Measurements from ENCODE around the gene FGFR3. TPM values are rescaled to one million over a fixed set of nuclear protein-coding genes. Genes with fewer than 3 reads are reported as not detected.
"Not testable (repeated sequence)": the region's sequence is repeated elsewhere in the genome, so short reads cannot be mapped to it uniquely, and the experiment has no call there.

FGFR3 gene
- total and polyA plus RNA-seq, 10 of the 15 experiments (the other 5 are each of a cell fraction or from before 2014, with no cell fraction given), result 0.05 to 0.33 (median 0.18) TPM; not detected in 6

GRCh38 chr4:1834047-1834775 is 41.1 kb downstream of the FGFR3 start (continued):
- TF ChIP-seq ZBTB33 (IDR thresholded peaks at IDR 0.05) (no peak), MTA3 (IDR thresholded peaks at IDR 0.05; ENCODE audit: borderline replicate concordance, low read length) (no peak)

GRCh38 chr4:1835836-1836235 is 42.7 kb downstream of the FGFR3 start:
- not testable (repeated sequence) for FAIRE-seq
- CTCF ChIA-PET, result interaction anchor here (0.9 kb wide), 1 partner anchor 60 kb away, joined by 3 read pairs; no protein-coding TSS in a partner anchor
- WGBS (ENCODE audit: insufficient coverage, insufficient replicate concordance, low lambda C conversion rate, missing lambda C conversion rate), result 99% methylated on average over 8 of the region's 8 CpGs

More at GRCh38 chr4:1835836-1836235, 42.7 kb downstream of the FGFR3 start:
- BruUV-seq (replicated peaks); H3K9ac ChIP-seq (ENCODE audit: control insufficient read depth, insufficient read depth, low read length); H3K4me2 ChIP-seq (ENCODE audit: control insufficient read depth, insufficient read depth); ATAC-seq; H4K20me1 ChIP-seq (ENCODE audit: control insufficient read depth, insufficient read depth); H3K9me3 ChIP-seq (replicated peaks; ENCODE audit: control insufficient read depth, insufficient read depth, low read length); DNase-seq (ENCODE audit: low read depth, low spot score); H3K27me3 ChIP-seq (replicated peaks in 1 of 2; ENCODE audit: control insufficient read depth in 2 of 2, insufficient read depth in 2 of 2, low read length in 1 of 2); H2AFZ ChIP-seq (ENCODE audit: control insufficient read depth, low read depth, low read length); H3K4me3 ChIP-seq; H3K27ac ChIP-seq (ENCODE audit: control insufficient read depth, insufficient read depth); H3K79me2 ChIP-seq (ENCODE audit: control insufficient read depth, insufficient read depth, low read length); intact Hi-C loops (cut with micrococcal nuclease; ENCODE audit: unreplicated experiment); POLR2A ChIA-PET; SMC1A ChIA-PET (ENCODE audit: uncharacterized antibody, unreplicated experiment); in situ Hi-C loops (cut with MboI): not testable (repeated sequence)
- H3K36me3 ChIP-seq (ENCODE audit: control insufficient read depth in 2 of 2, insufficient read depth in 2 of 2, low read length in 1 of 2), result peaks cover 22 to 32% of the 10 kb centered on the region in 2 experiments
- RAD21 ChIA-PET (ENCODE audit: unreplicated experiment), result interaction anchor here (0.7 kb wide), 1 partner anchor 62 kb away, joined by 3 read pairs; no protein-coding TSS in a partner anchor
- peaks cover 28% of the 10 kb centered on the region for H3K4me1 ChIP-seq (ENCODE audit: control insufficient read depth, insufficient read depth, low read length)
